Measurements from ENCODE around the gene SYNGR4. TPM values are rescaled to one million over a fixed set of nuclear protein-coding genes. Genes with fewer than 3 reads are reported as not detected.
"Not testable (repeated sequence)": the region's sequence is repeated elsewhere in the genome, so short reads cannot be mapped to it uniquely, and the experiment has no call there.

SYNGR4 gene
- total RNA-seq, 4 donors from 2014 or later, result not detected

DNA sequence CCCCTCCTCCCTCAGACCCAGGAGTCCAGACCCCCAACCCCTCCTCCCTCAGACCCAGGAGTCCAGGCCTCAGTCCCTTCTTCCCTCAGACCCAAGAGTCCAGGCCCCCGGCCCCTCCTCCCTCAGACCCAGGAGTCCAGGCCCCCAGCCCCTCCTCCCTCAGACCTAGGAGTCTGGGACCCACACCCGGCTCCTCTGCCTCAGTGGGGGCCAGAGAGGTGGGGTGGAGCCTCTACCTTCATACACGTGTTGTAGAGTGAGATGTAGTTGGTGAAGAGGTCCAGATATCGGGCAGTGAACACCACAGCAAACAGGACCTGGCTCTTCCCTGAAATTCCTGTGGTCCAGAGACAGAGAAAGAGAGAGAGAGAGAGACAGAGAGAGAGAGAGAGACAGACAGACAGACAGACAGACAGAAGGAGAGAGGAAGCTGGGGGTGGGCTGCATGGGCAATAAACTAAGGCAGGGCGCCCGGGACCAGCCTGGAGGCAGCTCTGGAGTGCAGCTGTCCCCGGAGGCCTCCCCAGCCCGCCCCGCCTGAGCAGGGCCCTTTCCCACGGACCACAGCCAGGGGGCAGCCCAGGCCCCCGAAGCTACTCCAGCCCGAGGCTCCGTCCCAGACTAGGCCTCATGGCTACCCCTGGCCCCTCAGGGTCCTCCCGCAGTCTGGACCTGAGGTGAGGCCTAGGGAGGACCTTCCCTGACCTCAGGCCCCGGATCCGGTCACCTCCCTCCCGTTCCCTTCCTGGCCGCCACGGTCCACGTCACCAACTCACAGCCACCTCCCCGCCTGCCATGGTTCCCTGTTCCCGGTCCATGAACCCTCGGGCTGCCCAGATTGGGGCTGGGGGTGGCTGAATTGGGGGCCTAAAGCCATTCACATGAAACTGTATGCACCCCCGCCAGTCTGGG lies 26.3 kb downstream of the SYNGR4 start:
- 1% methylated on average over 24 of the region's 24 CpGs; no CpG with 5 or more reads in 1 of the 2 donors for WGBS, 2 donors (ENCODE audit: low coverage in 1 of 2)
- intact Hi-C loops (cut with DNase I; ENCODE audit: low total_unique reads), result no loop called here
- DNase-seq, result peak; percentile 75
- H3K27ac ChIP-seq, result peak overlapping the region; percentile 88 to 94 (median 92)
- peaks cover 0 to 28% (median 14%) of the 10 kb centered on the region in 4 donors for H3K36me3 ChIP-seq
- peak; percentile 66 to 88 (median 75) for TF ChIP-seq CTCF (IDR thresholded peaks at IDR 0.05)
- peak in 2 of 3 donors; percentile 31 to 42 for TF ChIP-seq POLR2AphosphoS5 (IDR thresholded peaks at IDR 0.05)
- TF ChIP-seq EP300 (IDR thresholded peaks at IDR 0.05; ENCODE audit: low read depth), result no peak
- no peak for TF ChIP-seq POLR2A (IDR thresholded peaks at IDR 0.05)
- peak overlapping the region; percentile 63 to 87 (median 78) for H3K4me3 ChIP-seq
- H3K4me1 ChIP-seq, result peaks cover 0 to 36% (median 27%) of the 10 kb centered on the region in 4 donors
- no peaks in the 10 kb centered on the region for H3K9me3 ChIP-seq
- H3K27me3 ChIP-seq, result peaks cover 32% of the 10 kb centered on the region
- in situ Hi-C loops (cut with MboI; ENCODE audit: low pct_ligation_motif_present in 1 of 4, low pct_unique_long_range_greater_than_20kb in 1 of 4, low sequenced_read_pairs in 3 of 4), result no loop called here

- TF ChIP-seq EP300 (IDR thresholded peaks at IDR 0.05; ENCODE audit: low read depth) (no peak), CTCF (IDR thresholded peaks at IDR 0.05) (peak; percentile 84 to 94 (median 88)), POLR2A (IDR thresholded peaks at IDR 0.05) (peak; percentile 65), POLR2AphosphoS5 (IDR thresholded peaks at IDR 0.05) (peak; percentile 48 to 83 (median 81))
- Histone ChIP-seq H3K4me1 (peaks cover 0 to 36% (median 27%) of the 10 kb centered on the region in 4 donors), H3K36me3 (peaks cover 0 to 22% (median 11%) of the 10 kb centered on the region in 4 donors), H3K27me3 (peaks cover 41% of the 10 kb centered on the region), H3K9me3 (no peaks in the 10 kb centered on the region), H3K4me3 (peak within 1 kb of the TSS; percentile 63 to 87 (median 78)), H3K27ac (peak within 1 kb of the TSS; percentile 88 to 94 (median 92))
- in situ Hi-C loops (cut with MboI; ENCODE audit: low pct_ligation_motif_present in 1 of 4, low pct_unique_long_range_greater_than_20kb in 1 of 4, low sequenced_read_pairs in 3 of 4), result no loop called here
- peak; percentile 82 for DNase-seq
- 6 to 7% methylated on average over 3 to 38 of the region's 42 CpGs for WGBS, 2 donors (ENCODE audit: low coverage in 1 of 2)
- intact Hi-C loops (cut with DNase I; ENCODE audit: low total_unique reads), result no loop called here
Observed at GRCh38 chr19:48391100-48392005, 27.2 kb downstream of the SYNGR4 start, which contains the start of gene KDELR1. KDELR1 (minus strand) TSS chr19:48391551; CDS start chr19:48391358, 193 bp downstream.

GRCh38 chr19:48392006-48392344 lies 27.8 kb downstream of the SYNGR4 start:
- DNase-seq; H3K9me3 ChIP-seq; intact Hi-C loops (cut with DNase I; ENCODE audit: low total_unique reads); H3K4me3 ChIP-seq; H3K27ac ChIP-seq; in situ Hi-C loops (cut with MboI; ENCODE audit: low pct_ligation_motif_present in 1 of 4, low pct_unique_long_range_greater_than_20kb in 1 of 4, low sequenced_read_pairs in 3 of 4): not testable (repeated sequence)
- Histone ChIP-seq H3K27me3 (peaks cover 48% of the 10 kb centered on the region), H3K4me1 (peaks cover 0 to 36% (median 27%) of the 10 kb centered on the region in 4 donors), H3K36me3 (peaks cover 0 to 18% (median 8%) of the 10 kb centered on the region in 4 donors)
- 83% methylated on average over 1 of the region's 1 CpG; no CpG with 5 or more reads in 1 of the 2 donors for WGBS, 2 donors (ENCODE audit: low coverage in 1 of 2)

GRCh38 chr19:48392860-48393558 lies 28.8 kb downstream of the SYNGR4 start:
- DNase-seq, result no peak
- in situ Hi-C loops (cut with MboI; ENCODE audit: low pct_ligation_motif_present in 1 of 4, low pct_unique_long_range_greater_than_20kb in 1 of 4, low sequenced_read_pairs in 3 of 4), result no loop called here
- H3K4me3 ChIP-seq, result peak overlapping the region in 1 of 4 donors; percentile 18
- no peak overlapping the region for H3K27ac ChIP-seq
- intact Hi-C loops (cut with DNase I; ENCODE audit: low total_unique reads), result no loop called here
- H3K9me3 ChIP-seq, result no peaks in the 10 kb centered on the region
- 75% methylated on average over 15 of the region's 15 CpGs; no CpG with 5 or more reads in 1 of the 2 donors for WGBS, 2 donors (ENCODE audit: low coverage in 1 of 2)
- peaks cover 0 to 10% (median 3%) of the 10 kb centered on the region in 4 donors for H3K36me3 ChIP-seq
- TF ChIP-seq POLR2A (IDR thresholded peaks at IDR 0.05), result no peak
- TF ChIP-seq CTCF (IDR thresholded peaks at IDR 0.05), result no peak
- TF ChIP-seq EP300 (IDR thresholded peaks at IDR 0.05; ENCODE audit: low read depth), result no peak
- no peak for TF ChIP-seq POLR2AphosphoS5 (IDR thresholded peaks at IDR 0.05)
- H3K27me3 ChIP-seq, result peaks cover 58% of the 10 kb centered on the region
- H3K4me1 ChIP-seq, result peaks cover 4 to 44% (median 36%) of the 10 kb centered on the region in 4 donors

All from transverse colon (tissue), 4 donors.